HCT116 (cell line): ENCODE results near the gene EIF4G2. TPM values are rescaled to one million over a fixed set of nuclear protein-coding genes. Genes with fewer than 3 reads are reported as not detected.

ENCODE experiments used
- ATAC-seq: fragments of 200-7000 bp; cut with Tn5 transposase; 2 replicates; pipeline ENCODE4 v1.9.1; 2020; ENCODE audit warnings: mild to moderate bottlenecking, moderate library complexity
- BruUV-seq: library from RNA; stranded (reverse); fragments of 400-500 nt; replicated peaks from 2 replicates; lab custom pipeline; 2021; lab: Mats Ljungman, UMichigan
- CTCF ChIA-PET: fragments of 300-600 bp; sonication (Branson Sonifier 250); formaldehyde crosslinking; loops from one replicate; lab custom pipeline; 2021; ENCODE audit warnings: antibody characterized with exemption; lab: Charles Lee
- POLR2A ChIA-PET: fragments of 300-600, 350-600 bp; sonication (Branson Sonifier 250); formaldehyde crosslinking; loops from one replicate; lab custom pipeline; 2021; ENCODE audit warnings: antibody characterized with exemption; lab: Charles Lee
- RAD21 ChIA-PET, 2 experiments: fragments of 300-600 bp; sonication (Branson Sonifier 250); formaldehyde crosslinking; loops; one replicate each; lab custom pipeline; 2023; ENCODE audit warnings: low total read pairs in 2 of 2; ENCODE audit not compliant: uncharacterized antibody in 2 of 2, unreplicated experiment in 2 of 2, low non-redundant PET in 1 of 2; lab: Charles Lee
- DNase-seq: peaks from one replicate; pipeline ENCODE4 v3.0.0-alpha.2; 2010; ENCODE audit warnings: low read depth, low spot score
- H2AFZ ChIP-seq: fragments of 200-600 bp; shearing (Covaris generic), sonication (generic); 2 replicates; pipeline ENCODE4 v1.6.1; 2017; ENCODE audit warnings: low read depth, mixed run types, mixed read lengths, antibody characterized with exemption, low read length; ENCODE audit not compliant: poor library complexity, severe bottlenecking
- H3K27ac ChIP-seq: 2 replicates; pipeline ENCODE4 v1.5.1; 2012; ENCODE audit warnings: low read depth, low read length
- H3K27me3 ChIP-seq: fragments of 200-600 bp; sonication (generic); 2 replicates; pipeline ENCODE4 v1.6.1; 2016; ENCODE audit warnings: mixed run types, low read length, mixed read lengths; ENCODE audit not compliant: insufficient read depth
- H3K36me3 ChIP-seq, 2 experiments: fragments of 200-500 bp in 1 of 2; fragments of 200-600 bp in 1 of 2; sonication (Bioruptor generic) in 1 of 2; sonication (generic) in 1 of 2; 2 replicates each; pipeline versions ENCODE4 v1.5.1 to v1.6.1; 2014 to 2016; ENCODE audit warnings: low read length in 2 of 2, inconsistent platforms in 1 of 2, mixed read lengths in 1 of 2, mixed run types in 1 of 2; ENCODE audit not compliant: insufficient read depth in 2 of 2, control insufficient read depth in 1 of 2
- H3K4me1 ChIP-seq, 2 experiments: fragments of 200-600 bp in 1 of 2; sonication (generic) in 1 of 2; 2 replicates each; pipeline versions ENCODE4 v1.5.1 to v1.6.1; 2012 to 2017; ENCODE audit warnings: low read length in 2 of 2, inconsistent platforms in 1 of 2, mild to moderate bottlenecking in 1 of 2, mixed read lengths in 1 of 2, mixed run types in 1 of 2, moderate library complexity in 1 of 2; ENCODE audit not compliant: insufficient read depth in 2 of 2, control insufficient read depth in 1 of 2
- H3K4me2 ChIP-seq: fragments of 200-600 bp; sonication (generic); 2 replicates; pipeline ENCODE4 v1.6.1; 2017; ENCODE audit warnings: mixed run types, low read length, mixed read lengths
- H3K4me3 ChIP-seq, 2 experiments: fragments of 200-600 bp in 1 of 2; sonication (generic) in 1 of 2; replicated peaks in 1 of 2; 2 replicates each; pipeline ENCODE4 v1.5.1; 2011 to 2016; ENCODE audit warnings: low read length in 2 of 2, control low read depth in 1 of 2, low read depth in 1 of 2, mild to moderate bottlenecking in 1 of 2, mixed read lengths in 1 of 2, mixed run types in 1 of 2
- H3K79me2 ChIP-seq: fragments of 200-600 bp; sonication (generic); 2 replicates; pipeline ENCODE4 v1.6.1; 2017; ENCODE audit warnings: mild to moderate bottlenecking, mixed run types, low read length, moderate library complexity, mixed read lengths; ENCODE audit not compliant: insufficient read depth
- H3K9ac ChIP-seq: fragments of 200-600 bp; sonication (generic); 2 replicates; pipeline ENCODE4 v1.6.1; 2016; ENCODE audit warnings: low read length, mixed read lengths
- H3K9me2 ChIP-seq: fragments of 200-600 bp; sonication (generic), shearing (Covaris generic); 2 replicates; pipeline ENCODE4 v1.6.1; 2017; ENCODE audit warnings: mixed run types, mild to moderate bottlenecking, moderate library complexity; ENCODE audit not compliant: insufficient read depth
- H3K9me3 ChIP-seq, 2 experiments: fragments of 200-500 bp in 1 of 2; fragments of 200-600 bp in 1 of 2; sonication (Bioruptor generic) in 1 of 2; sonication (generic) in 1 of 2; 2 replicates each; pipeline ENCODE4 v1.6.1; 2014 to 2017; ENCODE audit warnings: low read length in 2 of 2, mixed read lengths in 2 of 2, inconsistent platforms in 1 of 2, low read depth in 1 of 2, mild to moderate bottlenecking in 1 of 2, mixed run types in 1 of 2, moderate library complexity in 1 of 2; ENCODE audit not compliant: control insufficient read depth in 1 of 2, insufficient read depth in 1 of 2
- H4K20me1 ChIP-seq: fragments of 200-600 bp; sonication (generic), shearing (Covaris generic); 2 replicates; pipeline ENCODE4 v1.6.1; 2017; ENCODE audit warnings: mixed run types, mild to moderate bottlenecking, moderate library complexity; ENCODE audit not compliant: insufficient read depth
- ATF3 ChIP-seq: IDR thresholded peaks from 2 replicates; pipeline ENCODE4 v1.6.1; 2012
- CEBPB ChIP-seq: IDR thresholded peaks from 2 replicates; pipeline ENCODE4 v1.6.1; 2012; ENCODE audit warnings: low read depth
- EGR1 ChIP-seq: IDR thresholded peaks from 2 replicates; pipeline ENCODE4 v1.6.1; 2012; ENCODE audit warnings: low read depth
- MAX ChIP-seq: IDR thresholded peaks from 2 replicates; pipeline ENCODE4 v1.6.1; 2012
- POLR2A ChIP-seq: IDR thresholded peaks from 2 replicates; pipeline ENCODE4 v1.7.0; 2011; ENCODE audit warnings: borderline replicate concordance; ENCODE audit not compliant: insufficient read depth, insufficient read length; ENCODE audit errors: extremely low read depth
- POLR2AphosphoS5 ChIP-seq: IDR thresholded peaks from 2 replicates; pipeline ENCODE4 v1.6.1; 2011; ENCODE audit warnings: mild to moderate bottlenecking, low read depth, low read length, moderate library complexity
- TCF7L2 ChIP-seq: IDR thresholded peaks from 2 replicates; pipeline ENCODE4 v1.7.0; 2011; ENCODE audit warnings: borderline replicate concordance, inconsistent platforms; ENCODE audit not compliant: insufficient read depth, insufficient read length; ENCODE audit errors: extremely low read depth
- YY1 ChIP-seq: IDR thresholded peaks from 2 replicates; pipeline ENCODE4 v1.6.1; 2011; ENCODE audit warnings: low read length, low read depth, moderate library complexity, mild to moderate bottlenecking; ENCODE audit not compliant: insufficient replicate concordance; ENCODE audit errors: extremely low read depth
- ZFX ChIP-seq: fragments of 450-650 bp; IDR thresholded peaks from 2 replicates; pipeline ENCODE4 v1.6.1; 2017
- intact Hi-C: fragments of 100-400 bp; cut with micrococcal nuclease; formaldehyde crosslinking; loops from 2 replicates; pipeline ENCODE4 v1.10.0; 2022
- total RNA-seq: library from RNA; stranded (reverse); gene quantifications from one replicate; pipeline ENCODE4 v1.2.1, GENCODE V29; 2021; ENCODE audit not compliant: unreplicated experiment

EIF4G2 gene
- total RNA-seq, 1 experiment from 2014 or later: 888 TPM

GRCh38 chr11:10762185-10762584, 46.5 kb downstream of the EIF4G2 start:
- intact Hi-C loops: no loop called here
- CTCF ChIA-PET: interaction anchor here (1.2 kb wide), 1 partner anchor 8 kb away, joined by 7 read pairs; no protein-coding TSS in a partner anchor

GRCh38 chr11:10761085-10761698, 47.5 kb downstream of the EIF4G2 start:
- ChIA-PET RAD21 (no interaction called here), CTCF (interaction anchor here (0.8 to 1.2 kb wide), 2 partner anchors 9 to 32 kb away, joined by 3 to 7 read pairs; no protein-coding TSS in a partner anchor), POLR2A (no interaction called here)
- no TSS peak for BruUV-seq
- Histone ChIP-seq H3K9ac (no peak overlapping the region), H3K79me2 (peaks cover 11% of the 10 kb centered on the region; the same call in 1 of the 2 replicates), H3K9me3 (no peaks in the 10 kb centered on the region), H3K4me3 (no peak overlapping the region), H3K4me1 (no peaks in the 10 kb centered on the region), H2AFZ (no peak overlapping the region), H3K36me3 (peaks cover 67 to 68% of the 10 kb centered on the region in 2 experiments), H3K9me2 (no peaks in the 10 kb centered on the region), H3K27me3 (no peaks in the 10 kb centered on the region), H3K27ac (no peak overlapping the region)
- no peak for DNase-seq
- ATAC-seq: no peak
- intact Hi-C loops: no loop called here
- no peak for TF ChIP-seq CEBPB
- no peak for TF ChIP-seq TCF7L2
- TF ChIP-seq MAX: no peak
- TF ChIP-seq POLR2AphosphoS5: no peak
- TF ChIP-seq POLR2A: no peak
- TF ChIP-seq, all 23 proteins: peak for 0
- Histone ChIP-seq H3K4me2 (no peak overlapping the region), H4K20me1 (no peaks in the 10 kb centered on the region; the same call in 1 of the 2 replicates)

More at GRCh38 chr11:10762185-10762584, 46.5 kb downstream of the EIF4G2 start:
- Histone ChIP-seq H4K20me1 (no peaks in the 10 kb centered on the region; the same call in 1 of the 2 replicates), H3K9ac (no peak overlapping the region), H3K9me2 (no peaks in the 10 kb centered on the region), H3K36me3 (peaks cover 66 to 70% of the 10 kb centered on the region in 2 experiments), H2AFZ (no peak overlapping the region), H3K9me3 (no peaks in the 10 kb centered on the region), H3K4me1 (no peaks in the 10 kb centered on the region), H3K79me2 (peaks cover 11% of the 10 kb centered on the region; the same call in 1 of the 2 replicates), H3K4me3 (no peak overlapping the region), H3K27me3 (no peaks in the 10 kb centered on the region), H3K4me2 (no peak overlapping the region), H3K27ac (no peak overlapping the region)
- TF ChIP-seq EGR1 (no peak), ATF3 (no peak), YY1 (no peak), ZFX (no peak)
- DNase-seq (no peak), ATAC-seq (no peak)
- BruUV-seq: no TSS peak
- ChIA-PET RAD21 (no interaction called here), POLR2A (no interaction called here)
